ENCODE results near the gene ZBTB2. TPM values are rescaled to one million over a fixed set of nuclear protein-coding genes. Genes with fewer than 3 reads are reported as not detected.

The ZBTB2 gene
- total RNA-seq, 1 experiment from 2014 or later = 31.4 TPM

DNA sequence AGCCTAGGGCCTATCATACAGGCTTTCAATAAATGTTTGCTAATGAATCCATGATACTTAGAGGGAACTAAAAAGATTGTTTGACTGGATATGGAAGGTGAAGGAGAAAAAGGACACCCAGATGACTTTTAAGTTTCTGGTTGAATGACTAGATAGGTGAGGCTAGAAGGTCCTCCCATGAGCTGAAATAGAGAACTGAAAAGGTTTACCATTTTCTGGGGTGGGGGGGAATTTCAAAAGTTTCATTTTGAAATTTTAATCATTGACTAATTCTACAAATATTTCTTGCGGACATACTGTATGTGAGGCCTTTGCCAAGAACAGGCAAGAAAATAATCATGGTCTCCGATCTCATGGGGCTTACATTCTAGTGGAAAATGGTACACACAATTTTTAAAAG is 17.9 kb upstream of the ZBTB2 start:
- H3K4me1 Mint-ChIP-seq = no peaks in the 10 kb centered on the region
- H3K27me3 Mint-ChIP-seq (ENCODE audit: low read depth) = no peaks in the 10 kb centered on the region
- H3K9ac ChIP-seq (ENCODE audit: extremely low read depth, insufficient read length, low read length) = no peak overlapping the region
- H2AFZ ChIP-seq (ENCODE audit: low read length) = no peak overlapping the region
- no peak overlapping the region for H3K18ac ChIP-seq (ENCODE audit: insufficient read length, low read depth, low read length)
- no peaks in the 10 kb centered on the region for H3K9me3 ChIP-seq (ENCODE audit: control insufficient read depth, low read depth, low read length)
- H2BK120ac ChIP-seq (ENCODE audit: low read depth, low read length, poor library complexity, severe bottlenecking) = no peak overlapping the region
- no peak overlapping the region for H2BK5ac ChIP-seq (ENCODE audit: insufficient read length, low read length)
- no peak overlapping the region for H4K5ac ChIP-seq (ENCODE audit: insufficient read length, low read depth, low read length)
- H3K27ac Mint-ChIP-seq = peak overlapping the region in 1 of 3 experiments; percentile 69; a peak in 3 of 7 replicates
- no peak overlapping the region for H2BK15ac ChIP-seq (ENCODE audit: low read depth, low read length)
- no peak overlapping the region for H3K4me3 Mint-ChIP-seq
- no peak overlapping the region for H3K4ac ChIP-seq (ENCODE audit: low read depth, low read length)
- WGBS (ENCODE audit: extremely low coverage, insufficient read length, low lambda C conversion rate) = no CpG with 5 or more reads among the region's 2 CpGs
- H3K23me2 ChIP-seq (ENCODE audit: insufficient read length, low read depth, low read length, poor library complexity, severe bottlenecking) = no peaks in the 10 kb centered on the region
- H3K56ac ChIP-seq (ENCODE audit: insufficient read length, low read depth, low read length) = no peak overlapping the region
- H3K27ac ChIP-seq (ENCODE audit: insufficient read length, low read depth, low read length) = no peak overlapping the region
- no peak for DNase-seq
- H3K23ac ChIP-seq (ENCODE audit: insufficient read length, low read depth, low read length) = no peak overlapping the region
- no peaks in the 10 kb centered on the region; a peak in 1 of 5 replicates for H3K9me3 Mint-ChIP-seq
- H2AK5ac ChIP-seq (ENCODE audit: insufficient read length, low read length) = no peak overlapping the region
- H3K79me2 ChIP-seq (ENCODE audit: insufficient read depth, low read length) = no peaks in the 10 kb centered on the region
- TF ChIP-seq, protein P1, sequence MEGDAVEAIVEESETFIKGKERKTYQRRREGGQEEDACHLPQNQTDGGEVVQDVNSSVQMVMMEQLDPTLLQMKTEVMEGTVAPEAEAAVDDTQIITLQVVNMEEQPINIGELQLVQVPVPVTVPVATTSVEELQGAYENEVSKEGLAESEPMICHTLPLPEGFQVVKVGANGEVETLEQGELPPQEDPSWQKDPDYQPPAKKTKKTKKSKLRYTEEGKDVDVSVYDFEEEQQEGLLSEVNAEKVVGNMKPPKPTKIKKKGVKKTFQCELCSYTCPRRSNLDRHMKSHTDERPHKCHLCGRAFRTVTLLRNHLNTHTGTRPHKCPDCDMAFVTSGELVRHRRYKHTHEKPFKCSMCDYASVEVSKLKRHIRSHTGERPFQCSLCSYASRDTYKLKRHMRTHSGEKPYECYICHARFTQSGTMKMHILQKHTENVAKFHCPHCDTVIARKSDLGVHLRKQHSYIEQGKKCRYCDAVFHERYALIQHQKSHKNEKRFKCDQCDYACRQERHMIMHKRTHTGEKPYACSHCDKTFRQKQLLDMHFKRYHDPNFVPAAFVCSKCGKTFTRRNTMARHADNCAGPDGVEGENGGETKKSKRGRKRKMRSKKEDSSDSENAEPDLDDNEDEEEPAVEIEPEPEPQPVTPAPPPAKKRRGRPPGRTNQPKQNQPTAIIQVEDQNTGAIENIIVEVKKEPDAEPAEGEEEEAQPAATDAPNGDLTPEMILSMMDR (conservative IDR thresholded peaks at IDR 0.05) = no peak
- H3K27me3 ChIP-seq (ENCODE audit: insufficient read depth, low read length) = no peaks in the 10 kb centered on the region
- H4K20me1 ChIP-seq (ENCODE audit: control insufficient read depth, insufficient read depth, insufficient read length) = no peaks in the 10 kb centered on the region
- H2BK20ac ChIP-seq (ENCODE audit: low read depth, low read length, poor library complexity, severe bottlenecking) = no peak overlapping the region
- no peak overlapping the region for H3T11ph ChIP-seq (ENCODE audit: low read length)
- H4K91ac ChIP-seq (ENCODE audit: insufficient read length, low read depth, low read length) = no peak overlapping the region
- no peak overlapping the region for H3K14ac ChIP-seq (ENCODE audit: insufficient read depth, low read length)
- no peaks in the 10 kb centered on the region for H3K79me1 ChIP-seq (ENCODE audit: insufficient read depth, low read depth, low read length, poor library complexity, severe bottlenecking)
- no peak overlapping the region for H2BK12ac ChIP-seq (ENCODE audit: insufficient read length, low read depth, low read length)
- peaks cover 35 to 71% (median 38%) of the 10 kb centered on the region in 3 experiments for H3K36me3 Mint-ChIP-seq (ENCODE audit: insufficient read depth in 1 of 3, low read depth in 3 of 3)
- no peak overlapping the region for H4K8ac ChIP-seq (replicated peaks; ENCODE audit: insufficient read length, low read depth, low read length)
- H3K4me2 ChIP-seq (ENCODE audit: insufficient read depth, insufficient read length, low read length) = no peak overlapping the region
- H3K4me1 ChIP-seq (ENCODE audit: insufficient read depth, low read length) = no peaks in the 10 kb centered on the region
